SK-MEL-5 (cell line): ENCODE results near the gene PSMG4. TPM values are rescaled to one million over a fixed set of nuclear protein-coding genes. Genes with fewer than 3 reads are reported as not detected.

Experiments
- DNase-seq: peaks from one replicate; pipeline ENCODE4 v3.0.0-alpha.2; 2016; ENCODE audit warnings: low read depth, low spot score
- in situ Hi-C: cut with HindIII; loops from 2 replicates; pipeline ENCODE4 v1.10.0; 2016; ENCODE audit warnings: low sequenced_read_pairs, high pct_unique_total_duplicates, low pct_unique_long_range_greater_than_20kb
- polyA plus RNA-seq, 2 experiments: library from polyadenylated mRNA; depleted of rRNA; stranded (reverse); fragments of >200 nt; gene quantifications; 2 replicates each; pipeline ENCODE4 v1.2.3, GENCODE V29; 2015
- total RNA-seq: library from RNA; depleted of rRNA; stranded (reverse); fragments of >200 nt; shearing (Covaris generic); gene quantifications from 2 replicates; pipeline ENCODE4 v1.2.3, GENCODE V29; 2014; rRNA removed

Gene PSMG4
- 58.2 and 60.6 TPM in 2 replicates for total RNA-seq
- polyA plus RNA-seq (2015; cell fraction: cytosol; rRNA removed), result 72.9 and 111 TPM in 2 replicates
- polyA plus RNA-seq (2015; cell fraction: nucleus; rRNA removed), result 39.3 and 44.1 TPM in 2 replicates

GRCh38 chr6:3258720-3259490 is at the start of gene PSMG4:
TSS of gene PSMG4 (plus strand) at chr6:3258947. CDS start at chr6:3259023, 76 bp downstream.
- DNase-seq, result peak; percentile 93
- in situ Hi-C loops, result no loop called here

- in situ Hi-C loops, result no loop called here
- peak; percentile 86 for DNase-seq
Observed at GRCh38 chr6:3209114-3210023, 49.4 kb upstream of the PSMG4 start.

GRCh38 chr6:3210024-3210610 is 48.6 kb upstream of the PSMG4 start:
- in situ Hi-C loops, result no loop called here
- DNase-seq, result no peak

GRCh38 chr6:3211681-3212080 is 47.1 kb upstream of the PSMG4 start:
- DNase-seq, result peak; percentile 72

GRCh38 chr6:3212261-3212660 is 46.5 kb upstream of the PSMG4 start:
- DNase-seq, result no peak

More at GRCh38 chr6:3211681-3212080, 47.1 kb upstream of the PSMG4 start:
- in situ Hi-C loops, result no loop called here

GRCh38 chr6:3213334-3213695 is 45.4 kb upstream of the PSMG4 start:
- in situ Hi-C loops, result no loop called here
- no peak for DNase-seq

More at GRCh38 chr6:3212261-3212660, 46.5 kb upstream of the PSMG4 start:
- in situ Hi-C loops, result no loop called here

- no peak for DNase-seq
- in situ Hi-C loops, result no loop called here
Observed at GRCh38 chr6:3214898-3215297, 43.8 kb upstream of the PSMG4 start.

- in situ Hi-C loops, result no loop called here
- no peak for DNase-seq
Observed at GRCh38 chr6:3217286-3217685, 41.5 kb upstream of the PSMG4 start.

GRCh38 chr6:3218266-3218665 is 40.5 kb upstream of the PSMG4 start:
- in situ Hi-C loops, result no loop called here
- no peak for DNase-seq

GRCh38 chr6:3220366-3220765 is 38.4 kb upstream of the PSMG4 start:
- in situ Hi-C loops, result no loop called here

GRCh38 chr6:3221578-3221977 is 37.2 kb upstream of the PSMG4 start:
- in situ Hi-C loops, result no loop called here
- DNase-seq, result no peak

More at GRCh38 chr6:3220366-3220765, 38.4 kb upstream of the PSMG4 start:
- no peak for DNase-seq

GRCh38 chr6:3222506-3223038 is 36.2 kb upstream of the PSMG4 start:
- in situ Hi-C loops, result no loop called here
- DNase-seq, result no peak

GRCh38 chr6:3226042-3226441 is 32.7 kb upstream of the PSMG4 start:
- in situ Hi-C loops, result no loop called here
- DNase-seq, result no peak

GRCh38 chr6:3226481-3227362 is 32.0 kb upstream of the PSMG4 start:
- in situ Hi-C loops, result no loop called here
- DNase-seq, result no peak

- in situ Hi-C loops, result no loop called here
- no peak for DNase-seq
Observed at GRCh38 chr6:3227363-3228045, 31.2 kb upstream of the PSMG4 start, which contains the start of gene TUBB2B. TSS of gene TUBB2B (minus strand) at chr6:3227653. CDS start at chr6:3227543, 110 bp downstream.

- in situ Hi-C loops, result no loop called here
- no peak for DNase-seq
Observed at GRCh38 chr6:3228046-3228671, 30.6 kb upstream of the PSMG4 start.
